Naive B cell (primary cell): ENCODE data around the gene SGO2. TPM values are rescaled to one million over a fixed set of nuclear protein-coding genes. Genes with fewer than 3 reads are reported as not detected.
"Not testable (repeated sequence)": the region's sequence is repeated elsewhere in the genome, so short reads cannot be mapped to it uniquely, and the experiment has no call there.

Experiments
- ATAC-seq, 2 donors: fragments of 150-1000 bp; cut with Tn5 transposase; 2 replicates each; pipeline ENCODE4 v1.10.0; 2021; ENCODE audit warnings: low read depth in 2 of 2, mild to moderate bottlenecking in 2 of 2, moderate library complexity in 2 of 2
- DNase-seq: peaks from one replicate; pipeline ENCODE4 v3.0.0; 2022
- H3K27ac Mint-ChIP-seq, 6 donors: one replicate each; pipeline ENCODE4 v1.8.0; 2020 to 2022; ENCODE audit warnings: mild to moderate bottlenecking in 6 of 6, mixed read lengths in 6 of 6, moderate library complexity in 5 of 6, inconsistent platforms in 2 of 6
- H3K27me3 Mint-ChIP-seq, 3 donors: one replicate each; pipeline ENCODE4 v1.8.0; 2021 to 2022; ENCODE audit warnings: mixed read lengths in 3 of 3, mild to moderate bottlenecking in 1 of 3
- H3K36me3 Mint-ChIP-seq, 2 donors: one replicate each; pipeline ENCODE4 v1.8.0; 2020 to 2022; ENCODE audit warnings: mixed read lengths in 2 of 2, inconsistent platforms in 1 of 2, mild to moderate bottlenecking in 1 of 2
- H3K4me1 Mint-ChIP-seq, 3 donors: one replicate each; pipeline ENCODE4 v1.8.0; 2020 to 2022; ENCODE audit warnings: mixed read lengths in 3 of 3, inconsistent platforms in 1 of 3, mild to moderate bottlenecking in 1 of 3, moderate library complexity in 1 of 3
- H3K4me3 Mint-ChIP-seq, 8 donors: one replicate each; pipeline ENCODE4 v1.8.0; 2020 to 2022; ENCODE audit warnings: mild to moderate bottlenecking in 8 of 8, mixed read lengths in 8 of 8, moderate library complexity in 8 of 8, inconsistent platforms in 2 of 8
- H3K9me3 Mint-ChIP-seq, 7 donors: one replicate each; pipeline ENCODE4 v1.8.0; 2020 to 2022; ENCODE audit warnings: mixed read lengths in 7 of 7, mild to moderate bottlenecking in 5 of 7, inconsistent platforms in 2 of 7, moderate library complexity in 1 of 7
- polyA plus RNA-seq, 6 donors: library from polyadenylated mRNA; unstranded; fragments of 300-500 nt; fragmentation: Illumina TruSeq; gene quantifications; one replicate each; pipeline ENCODE4 v1.2.3, GENCODE V29; 2021; ENCODE audit warnings: low read depth in 6 of 6

SGO2 gene
- polyA plus RNA-seq, 6 donors from 2014 or later = 0.09 to 4.0 (median 2.3) TPM

DNA sequence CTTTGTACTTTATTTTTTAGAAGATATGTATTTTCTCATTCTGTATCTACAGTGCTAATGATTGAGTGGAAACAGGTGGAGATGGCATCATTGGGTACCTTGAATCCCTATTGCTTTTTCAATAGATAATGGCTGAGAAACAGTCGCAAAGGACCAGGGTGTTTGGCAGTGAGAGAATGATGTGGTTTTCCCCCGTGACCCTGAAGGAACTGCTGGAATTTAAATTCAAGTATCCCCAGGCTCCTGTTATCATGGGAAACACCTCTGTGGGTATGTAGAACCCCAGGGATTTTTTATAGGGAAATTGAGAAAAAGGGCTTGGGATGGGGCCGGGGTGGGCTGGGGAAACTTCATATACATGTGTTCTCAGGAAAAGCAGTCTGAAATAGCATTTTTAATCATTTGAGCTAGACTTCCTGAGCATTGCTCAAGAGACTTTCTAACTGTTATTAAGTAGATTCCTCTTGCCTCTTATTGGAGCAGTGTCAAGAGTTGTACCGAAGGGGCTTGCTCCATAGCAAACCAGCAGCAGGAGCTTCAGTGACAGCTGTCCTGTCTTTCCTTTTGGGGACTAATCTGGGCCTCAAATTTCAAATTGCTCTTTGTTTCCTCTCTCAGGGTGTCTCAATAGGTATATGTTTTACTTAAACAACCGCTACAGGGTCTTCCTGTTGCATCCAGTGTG is 78.7 kb downstream of the SGO2 start:
- ATAC-seq = no peak
- Mint-ChIP-seq H3K4me3 (no peak overlapping the region), H3K9me3 (peaks cover 0 to 14% (median 4%) of the 10 kb centered on the region in 7 donors), H3K27ac (no peak overlapping the region), H3K27me3 (peaks cover 0 to 7% (median 0%) of the 10 kb centered on the region in 3 donors), H3K36me3 (no peaks in the 10 kb centered on the region), H3K4me1 (no peaks in the 10 kb centered on the region)
- no peak for DNase-seq

DNA sequence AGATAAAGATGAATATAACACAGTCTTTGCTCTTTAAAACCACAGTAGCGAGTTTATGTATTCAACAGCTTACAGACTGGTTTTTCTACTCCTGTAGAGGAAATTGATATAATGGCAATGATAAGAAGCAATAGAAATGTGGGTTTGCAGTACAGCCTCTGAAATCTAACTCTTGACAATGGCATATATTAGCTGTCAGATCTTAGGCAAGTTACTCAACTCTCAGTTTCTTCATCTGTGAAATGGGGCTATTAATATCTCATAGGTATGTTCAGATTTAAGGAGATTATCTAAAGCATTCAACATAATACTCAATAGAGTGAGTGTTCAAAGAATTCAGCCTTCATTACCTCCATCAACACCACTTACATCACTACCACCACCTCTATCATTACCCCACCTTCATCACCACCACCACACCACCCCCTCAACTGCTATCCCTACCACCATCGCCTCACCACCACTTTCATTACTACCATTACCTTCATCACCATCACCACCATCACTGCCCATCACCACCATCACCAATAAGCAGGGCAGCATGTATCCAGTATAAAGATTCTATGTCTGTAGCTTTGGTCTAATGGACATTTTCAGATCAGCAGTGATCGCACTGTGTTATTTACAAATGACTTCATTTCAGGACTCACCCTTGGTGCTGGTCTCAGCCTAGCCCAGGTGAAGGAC is 82.5 kb downstream of the SGO2 start:
- peaks cover 0 to 7% (median 0%) of the 10 kb centered on the region in 3 donors for H3K27me3 Mint-ChIP-seq
- peaks cover 0 to 14% (median 4%) of the 10 kb centered on the region in 7 donors for H3K9me3 Mint-ChIP-seq
- no peaks in the 10 kb centered on the region for H3K36me3 Mint-ChIP-seq
- H3K4me3 Mint-ChIP-seq = no peak overlapping the region
- H3K4me1 Mint-ChIP-seq = no peaks in the 10 kb centered on the region
- ATAC-seq (no peak), DNase-seq (no peak)
- H3K27ac Mint-ChIP-seq = no peak overlapping the region

DNA sequence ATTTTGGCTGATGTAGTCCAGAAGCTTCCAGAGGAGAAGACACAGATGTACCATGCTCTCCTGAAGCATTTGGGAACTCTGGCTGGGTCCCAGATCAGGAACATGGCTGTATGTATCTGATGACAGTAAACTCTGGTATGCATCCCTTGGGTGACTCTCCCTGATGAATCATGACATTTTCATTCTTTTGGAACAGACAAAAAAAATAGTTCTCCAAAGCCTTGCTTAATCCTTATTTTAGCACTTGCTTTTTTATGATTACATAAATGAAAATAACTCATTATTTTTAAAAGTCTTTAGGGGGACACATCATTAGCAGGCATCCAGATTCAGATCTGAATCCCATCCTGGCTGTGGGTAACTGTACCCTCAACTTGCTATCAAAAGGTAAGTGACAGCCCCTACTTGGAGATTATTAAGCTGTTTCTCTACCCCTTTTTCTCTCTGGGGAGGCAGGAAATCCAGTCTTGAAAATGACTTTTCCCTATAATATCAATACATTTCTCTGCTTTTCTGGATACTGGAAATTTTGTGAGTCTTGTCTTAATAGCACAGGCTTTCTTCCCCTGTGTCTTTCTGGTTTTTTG is 83.1 kb downstream of the SGO2 start:
- Mint-ChIP-seq H3K4me1 (no peaks in the 10 kb centered on the region), H3K36me3 (no peaks in the 10 kb centered on the region), H3K27me3 (peaks cover 0 to 7% (median 0%) of the 10 kb centered on the region in 3 donors), H3K27ac (no peak overlapping the region), H3K4me3 (no peak overlapping the region), H3K9me3 (peaks cover 0 to 14% (median 4%) of the 10 kb centered on the region in 7 donors)
- ATAC-seq (no peak), DNase-seq (no peak)

DNA sequence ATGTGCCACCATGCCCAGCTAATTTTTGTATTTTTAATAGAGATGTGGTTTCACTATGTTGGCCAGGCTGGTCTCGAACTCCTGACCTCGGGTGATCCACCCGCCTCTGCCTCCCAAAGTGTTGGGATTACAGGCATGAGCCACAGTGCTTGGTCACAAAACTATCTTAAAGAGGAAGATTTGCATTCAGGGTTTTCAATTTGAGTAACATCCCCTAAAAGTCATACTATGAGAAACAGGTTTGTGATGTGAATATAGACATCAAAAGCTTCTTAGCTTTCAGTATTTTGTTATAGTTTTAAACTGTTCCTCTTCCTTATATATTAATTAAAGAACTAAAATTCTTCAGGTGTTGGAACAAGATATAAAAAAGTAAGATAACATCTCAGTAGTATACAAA is 84.2 kb downstream of the SGO2 start:
- not testable (repeated sequence) for H3K36me3 Mint-ChIP-seq, H3K27me3 Mint-ChIP-seq, ATAC-seq, H3K4me1 Mint-ChIP-seq, H3K4me3 Mint-ChIP-seq, H3K27ac Mint-ChIP-seq, DNase-seq
- peaks cover 0 to 14% (median 4%) of the 10 kb centered on the region in 7 donors for H3K9me3 Mint-ChIP-seq

DNA sequence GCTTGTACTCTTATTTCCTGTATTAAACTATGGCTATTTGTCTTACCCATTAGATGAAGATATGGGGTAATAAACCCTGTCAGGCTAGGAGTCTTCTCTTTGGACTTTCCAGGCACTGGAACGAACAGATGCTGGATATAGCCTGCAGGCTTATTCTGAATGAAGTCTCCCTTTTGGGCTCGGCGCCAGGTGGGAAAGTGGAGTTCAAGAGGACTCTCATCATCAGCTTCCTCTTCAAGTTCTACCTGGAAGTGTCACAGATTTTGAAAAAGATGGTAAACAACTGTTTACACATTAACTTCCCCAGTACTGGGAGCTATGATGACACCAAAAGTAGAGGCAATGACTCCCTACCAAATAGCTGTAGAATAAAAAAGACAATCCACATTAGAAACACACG is 87.7 kb downstream of the SGO2 start:
- no peak overlapping the region for H3K4me3 Mint-ChIP-seq
- no peaks in the 10 kb centered on the region for H3K9me3 Mint-ChIP-seq
- ATAC-seq = no peak
- no peak overlapping the region for H3K27ac Mint-ChIP-seq
- DNase-seq = no peak
- no peaks in the 10 kb centered on the region for H3K36me3 Mint-ChIP-seq
- H3K27me3 Mint-ChIP-seq = no peaks in the 10 kb centered on the region
- H3K4me1 Mint-ChIP-seq = peaks cover 4 to 9% (median 6%) of the 10 kb centered on the region in 3 donors

DNA sequence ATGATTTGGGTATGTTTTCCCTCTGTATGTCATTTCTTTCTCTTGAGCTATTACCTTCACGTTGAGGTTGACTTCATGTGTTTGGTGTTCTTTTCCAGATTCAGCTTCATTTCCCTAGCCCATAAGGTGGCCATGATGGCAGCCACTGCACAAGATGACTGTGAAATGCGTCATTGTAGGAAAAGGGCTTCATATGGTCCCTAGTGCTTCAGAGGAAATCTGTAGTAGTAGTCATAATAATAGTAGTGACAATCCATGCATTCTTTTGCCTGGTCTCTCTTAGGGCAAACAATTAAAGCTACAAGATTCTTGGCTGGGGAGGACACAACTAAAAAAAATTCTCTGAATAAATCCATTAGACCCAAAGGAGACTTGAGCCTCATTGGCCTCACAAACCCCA is 88.2 kb downstream of the SGO2 start:
- no peaks in the 10 kb centered on the region for H3K9me3 Mint-ChIP-seq
- H3K27me3 Mint-ChIP-seq = no peaks in the 10 kb centered on the region
- H3K27ac Mint-ChIP-seq = no peak overlapping the region
- H3K4me3 Mint-ChIP-seq = no peak overlapping the region
- peaks cover 4 to 11% (median 6%) of the 10 kb centered on the region in 3 donors for H3K4me1 Mint-ChIP-seq
- no peak for DNase-seq
- no peaks in the 10 kb centered on the region for H3K36me3 Mint-ChIP-seq
- ATAC-seq = no peak

DNA sequence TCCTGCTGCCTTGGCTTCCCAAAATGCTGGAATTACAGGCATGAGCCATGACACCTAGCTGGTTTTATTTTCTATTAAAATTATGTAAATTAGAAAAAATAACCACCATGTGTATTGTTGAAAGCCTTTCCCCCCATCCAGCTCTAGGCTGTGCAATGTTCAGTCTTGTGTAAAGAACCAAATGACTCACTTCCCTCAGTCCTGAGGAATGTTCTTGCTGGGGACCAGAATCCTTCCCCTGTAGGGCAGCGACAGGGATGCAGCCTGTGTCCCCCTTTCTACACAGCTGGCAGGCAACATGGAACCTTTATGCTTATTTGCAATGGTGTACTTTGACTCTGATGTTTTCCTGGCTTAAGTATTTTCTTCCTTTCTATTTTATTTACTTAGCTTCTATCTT is 89.2 kb downstream of the SGO2 start:
- H3K9me3 Mint-ChIP-seq = no peaks in the 10 kb centered on the region
- H3K27me3 Mint-ChIP-seq = no peaks in the 10 kb centered on the region
- H3K4me3 Mint-ChIP-seq = no peak overlapping the region
- ATAC-seq (no peak), DNase-seq (no peak)
- H3K4me1 Mint-ChIP-seq = peaks cover 4 to 11% (median 6%) of the 10 kb centered on the region in 3 donors
- no peaks in the 10 kb centered on the region for H3K36me3 Mint-ChIP-seq
- H3K27ac Mint-ChIP-seq = no peak overlapping the region

DNA sequence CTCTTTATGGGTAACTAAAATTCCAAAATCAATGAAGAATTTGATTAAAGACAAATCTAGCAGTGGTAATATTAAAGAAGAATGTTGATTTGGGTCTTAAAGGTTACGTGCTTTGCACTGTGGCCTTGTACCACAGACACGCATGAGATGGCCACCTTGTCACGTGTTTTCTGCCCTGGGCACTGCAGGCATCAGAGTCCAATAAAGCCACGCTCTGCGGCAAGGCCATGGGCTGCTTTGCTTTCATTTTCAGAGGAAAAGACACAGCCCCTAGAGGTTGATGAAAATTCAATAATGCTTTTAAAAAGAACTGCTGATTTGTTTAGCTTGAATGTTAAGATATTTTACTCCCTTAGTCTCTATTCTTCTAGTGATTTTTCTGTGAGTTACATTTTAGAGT is 90.2 kb downstream of the SGO2 start:
- Mint-ChIP-seq H3K27me3 (no peaks in the 10 kb centered on the region), H3K27ac (no peak overlapping the region), H3K9me3 (no peaks in the 10 kb centered on the region), H3K4me3 (peak overlapping the region in 1 of 8 donors; percentile 45), H3K36me3 (no peaks in the 10 kb centered on the region), H3K4me1 (peaks cover 4 to 11% (median 6%) of the 10 kb centered on the region in 3 donors)
- no peak for DNase-seq
- no peak for ATAC-seq

DNA sequence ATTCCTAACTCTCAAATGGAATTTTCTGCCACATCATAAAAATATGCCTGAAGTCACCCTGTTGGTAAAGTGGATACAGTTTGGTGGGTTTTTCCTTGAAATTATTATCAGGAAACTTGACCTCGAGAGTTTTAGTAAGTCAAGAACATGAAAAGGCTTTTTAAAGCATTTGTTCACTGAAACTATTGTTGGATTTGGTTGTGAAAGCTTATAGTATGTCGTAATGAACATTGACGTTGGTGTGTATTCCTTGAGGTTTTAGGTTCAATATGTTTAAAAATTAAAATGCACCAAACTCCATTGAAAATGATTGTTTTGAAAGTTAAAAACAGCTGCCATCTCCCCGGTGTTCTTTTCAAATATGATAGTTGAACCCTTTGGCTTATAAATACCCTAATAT is 90.6 kb downstream of the SGO2 start:
- no peaks in the 10 kb centered on the region for H3K36me3 Mint-ChIP-seq
- H3K27ac Mint-ChIP-seq = no peak overlapping the region
- H3K4me3 Mint-ChIP-seq = no peak overlapping the region
- H3K4me1 Mint-ChIP-seq = peaks cover 4 to 11% (median 6%) of the 10 kb centered on the region in 3 donors
- ATAC-seq (no peak), DNase-seq (no peak)
- no peaks in the 10 kb centered on the region for H3K9me3 Mint-ChIP-seq
- no peaks in the 10 kb centered on the region for H3K27me3 Mint-ChIP-seq

DNA sequence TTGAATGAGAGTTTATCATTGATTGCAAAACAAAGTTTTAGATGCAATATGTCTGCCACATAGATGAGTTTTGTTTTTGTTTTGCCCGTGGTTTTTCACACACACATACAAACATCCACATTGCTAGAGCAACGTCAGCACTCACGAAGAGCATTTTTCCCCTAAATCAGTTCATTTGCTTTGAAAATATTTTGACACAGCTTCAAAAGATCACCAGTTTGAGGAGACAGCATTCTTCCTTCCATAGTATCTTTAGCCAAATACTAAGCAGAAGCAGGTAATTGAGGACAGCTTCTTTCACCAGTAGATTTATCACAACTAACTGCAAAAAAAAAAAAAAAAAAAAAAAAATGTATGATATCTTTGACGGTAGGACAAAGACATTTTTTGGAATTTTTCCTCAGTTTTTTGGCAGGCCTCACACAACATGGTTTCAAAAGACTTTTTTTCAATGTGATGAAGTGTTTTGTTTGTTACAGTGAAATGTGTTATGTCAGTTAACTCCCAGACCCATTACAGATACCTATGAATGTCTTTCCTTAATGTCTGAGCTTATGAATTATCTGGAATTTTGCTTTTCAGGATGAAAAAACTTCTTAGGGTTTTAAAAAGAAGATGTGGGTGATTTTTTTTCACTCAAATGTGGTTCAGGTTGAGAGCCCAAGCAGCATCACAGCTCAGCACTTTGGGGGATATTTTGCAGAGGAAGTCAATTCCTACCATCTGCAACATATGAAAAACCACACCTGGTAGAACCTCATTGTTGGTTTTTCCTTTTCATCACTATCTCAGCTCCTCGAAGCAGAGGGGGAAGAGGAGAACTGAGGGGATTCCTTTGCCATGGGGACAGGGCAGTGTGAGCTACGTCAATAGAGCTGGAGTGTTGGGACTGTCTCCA is 91.4 kb downstream of the SGO2 start:
- Mint-ChIP-seq H3K9me3 (no peaks in the 10 kb centered on the region), H3K4me1 (peaks cover 4 to 11% (median 6%) of the 10 kb centered on the region in 3 donors)
- peak; percentile 86 to 91 for ATAC-seq

DNA sequence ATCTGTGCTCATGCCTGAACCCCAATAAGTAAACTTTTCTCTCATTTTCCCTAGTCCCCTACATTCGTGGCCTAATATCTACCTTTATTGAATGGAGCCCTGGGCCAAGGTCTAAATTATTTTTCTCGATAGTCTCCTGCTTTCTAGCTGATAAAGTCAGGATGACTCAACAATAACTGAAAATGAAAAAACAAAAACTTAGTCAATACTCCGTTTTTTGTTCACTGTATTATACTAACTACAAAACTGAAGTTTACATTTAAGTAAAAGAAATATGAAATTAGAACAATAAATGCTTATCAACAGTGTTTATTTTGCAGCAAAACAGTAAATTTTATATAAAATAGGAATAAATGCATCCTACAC is 92.0 kb downstream of the SGO2 start:
- ATAC-seq = no peak
- no peak overlapping the region for H3K27ac Mint-ChIP-seq
- H3K4me3 Mint-ChIP-seq = no peak overlapping the region
- H3K27me3 Mint-ChIP-seq = no peaks in the 10 kb centered on the region
- DNase-seq = no peak
- no peaks in the 10 kb centered on the region for H3K9me3 Mint-ChIP-seq
- no peaks in the 10 kb centered on the region for H3K36me3 Mint-ChIP-seq
- H3K4me1 Mint-ChIP-seq = peaks cover 4 to 11% (median 6%) of the 10 kb centered on the region in 3 donors

More for the DNA sequence above, 91.4 kb downstream of the SGO2 start:
- Mint-ChIP-seq H3K27me3 (no peaks in the 10 kb centered on the region), H3K4me3 (no peak overlapping the region), H3K27ac (no peak overlapping the region), H3K36me3 (no peaks in the 10 kb centered on the region)
- peak; percentile 5 for DNase-seq

DNA sequence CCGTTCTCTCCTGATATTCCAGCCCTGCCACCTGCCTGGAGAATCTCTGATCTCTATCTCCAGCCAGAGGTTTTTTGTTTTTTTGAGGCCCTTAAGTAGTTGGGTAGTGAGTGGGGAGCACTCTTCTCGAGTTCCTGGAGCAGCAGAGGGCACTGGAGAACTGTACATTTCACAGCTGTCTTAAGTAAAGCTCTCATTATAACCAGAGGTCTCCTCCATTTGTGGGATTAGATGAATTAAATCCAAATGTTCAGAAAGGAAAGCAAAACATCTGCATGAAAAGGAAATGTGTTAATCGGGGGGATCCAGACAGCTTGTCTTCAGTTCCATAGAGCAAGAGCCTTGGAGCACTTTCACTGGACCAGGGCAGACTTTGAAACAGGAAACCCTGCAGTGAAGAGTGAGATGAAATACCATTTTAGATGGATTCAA is 92.6 kb downstream of the SGO2 start:
- DNase-seq (no peak), ATAC-seq (no peak)
- Mint-ChIP-seq H3K4me1 (peaks cover 4 to 11% (median 6%) of the 10 kb centered on the region in 3 donors), H3K36me3 (no peaks in the 10 kb centered on the region), H3K27me3 (no peaks in the 10 kb centered on the region), H3K27ac (peak overlapping the region in 2 of 6 donors; percentile 26 to 37), H3K4me3 (no peak overlapping the region), H3K9me3 (no peaks in the 10 kb centered on the region)

DNA sequence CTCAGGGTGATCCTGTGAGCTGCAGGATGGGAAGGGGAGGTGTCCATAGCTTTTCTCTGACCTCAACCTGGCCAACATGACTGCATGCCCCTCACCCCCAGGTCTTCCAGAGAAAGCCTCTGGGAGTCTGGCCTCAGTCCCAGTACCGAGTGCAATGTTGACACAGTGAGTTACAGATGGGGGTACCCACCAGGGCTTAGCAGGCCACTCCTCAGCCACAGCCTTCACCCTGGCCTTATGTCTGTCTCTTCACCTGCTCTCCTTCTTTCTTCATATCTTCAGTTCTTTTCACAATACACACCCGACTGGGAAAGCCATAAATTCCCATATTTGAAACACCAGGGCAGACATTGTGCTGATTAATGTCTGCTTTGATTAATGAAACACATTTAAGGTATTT is 93.3 kb downstream of the SGO2 start:
- Mint-ChIP-seq H3K36me3 (no peaks in the 10 kb centered on the region), H3K4me1 (peaks cover 4 to 11% (median 6%) of the 10 kb centered on the region in 3 donors), H3K4me3 (no peak overlapping the region), H3K9me3 (no peaks in the 10 kb centered on the region), H3K27ac (no peak overlapping the region), H3K27me3 (no peaks in the 10 kb centered on the region)
- DNase-seq = no peak
- ATAC-seq = no peak
